ENCODE results near the gene MGP.

MGP gene

DNA sequence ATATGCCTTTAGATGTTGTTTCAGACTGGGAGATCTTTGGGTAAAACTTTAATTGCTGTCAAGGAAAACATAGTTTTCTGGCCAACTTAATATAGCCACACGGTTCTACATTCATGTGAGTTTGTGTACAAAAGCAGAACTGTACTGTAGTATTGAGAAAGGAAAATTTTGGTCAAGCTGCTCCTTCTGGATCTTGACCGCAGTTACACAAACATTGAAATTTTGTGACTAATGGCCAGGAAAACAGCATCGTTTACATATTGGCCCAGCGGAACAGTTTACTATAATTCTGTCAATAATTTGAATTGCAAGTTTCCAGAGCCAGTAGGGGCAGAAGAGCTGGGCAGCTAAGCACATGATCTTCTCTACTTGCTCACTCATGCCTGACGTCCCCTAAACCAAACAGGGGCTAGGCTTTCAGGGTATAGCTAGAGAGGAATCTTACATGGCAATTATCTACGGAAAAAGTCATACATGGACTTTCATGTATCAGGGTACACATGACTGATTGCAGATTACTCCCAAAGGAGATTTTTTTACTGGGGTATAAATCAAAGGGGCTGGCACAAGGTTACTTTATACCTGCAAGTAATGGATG is 31.0 kb downstream of the MGP start:
- no peak for DNase-seq

DNA sequence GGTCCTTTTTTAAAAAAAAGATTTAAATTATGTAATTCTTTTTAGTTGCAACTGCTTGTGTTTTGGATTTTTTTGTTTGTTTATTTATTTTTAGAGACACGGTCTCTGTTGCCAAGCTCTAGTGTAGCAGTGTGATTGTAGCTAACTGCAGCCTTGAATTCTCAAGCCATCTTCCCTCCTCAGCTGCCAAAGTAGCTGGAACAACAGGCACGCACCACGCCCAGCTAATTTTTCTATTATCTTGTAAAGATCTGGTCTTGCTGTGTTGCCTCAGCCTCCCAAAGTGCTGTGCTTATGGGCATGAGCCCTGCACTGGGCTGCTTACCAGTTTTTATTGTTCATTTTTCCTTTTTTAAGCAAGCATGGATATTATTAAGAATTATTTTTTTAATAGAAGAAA is 31.7 kb downstream of the MGP start:
- DNase-seq = no peak

DNA sequence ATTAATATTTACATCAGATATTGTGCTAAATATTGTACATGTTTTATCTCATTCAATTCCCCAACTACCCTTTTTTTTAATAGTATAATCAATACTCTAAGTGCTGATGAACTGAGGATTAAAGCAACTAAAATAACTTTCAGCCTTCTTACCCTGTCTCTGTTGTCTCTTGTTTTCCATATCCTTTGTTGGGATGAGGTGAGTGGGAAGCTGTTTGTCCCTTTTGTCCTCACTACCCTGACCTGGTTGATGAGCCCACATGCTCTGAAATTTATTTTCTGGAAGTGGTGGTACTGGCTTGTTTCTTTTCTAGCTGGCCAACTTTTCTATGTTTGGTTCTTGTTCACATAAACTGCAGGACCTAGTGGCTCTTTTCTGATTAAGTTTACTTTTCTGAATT is 32.8 kb downstream of the MGP start:
- DNase-seq = no peak

DNA sequence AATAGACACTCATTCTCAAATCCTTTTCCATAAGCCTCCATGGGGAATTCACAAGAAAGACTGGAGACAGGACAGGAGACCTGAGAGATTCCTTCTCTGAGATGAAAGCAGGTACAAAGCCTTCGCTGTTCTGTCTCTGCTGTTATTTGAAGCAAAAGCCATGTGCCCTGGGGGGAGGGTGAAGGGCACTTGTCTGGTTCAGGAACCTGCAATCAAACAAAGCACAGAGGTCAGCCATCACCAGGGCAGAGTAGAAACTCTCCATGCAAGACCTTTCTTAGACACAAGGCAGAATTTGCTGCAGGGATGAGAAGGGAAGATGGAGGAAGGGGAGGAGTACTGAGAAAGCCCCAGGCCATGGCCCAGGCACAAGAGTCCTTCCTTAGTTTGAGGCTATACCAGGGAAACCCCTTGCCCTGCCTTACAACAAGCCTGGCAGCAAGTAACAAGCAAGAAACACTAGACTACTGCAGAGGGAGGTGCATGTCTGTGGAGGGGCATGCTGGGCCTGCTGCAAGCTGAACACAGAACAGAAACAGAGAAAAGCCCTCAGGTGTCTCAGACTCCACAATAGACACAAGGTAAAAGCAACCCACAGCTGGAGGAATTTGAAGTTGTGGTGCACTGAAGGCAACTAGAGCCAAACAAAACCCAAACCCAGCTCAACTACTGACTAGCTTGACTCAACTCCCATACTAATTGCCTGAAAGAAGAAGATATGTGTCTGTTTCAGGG is 34.6 kb downstream of the MGP start:
- DNase-seq = no peak

DNA sequence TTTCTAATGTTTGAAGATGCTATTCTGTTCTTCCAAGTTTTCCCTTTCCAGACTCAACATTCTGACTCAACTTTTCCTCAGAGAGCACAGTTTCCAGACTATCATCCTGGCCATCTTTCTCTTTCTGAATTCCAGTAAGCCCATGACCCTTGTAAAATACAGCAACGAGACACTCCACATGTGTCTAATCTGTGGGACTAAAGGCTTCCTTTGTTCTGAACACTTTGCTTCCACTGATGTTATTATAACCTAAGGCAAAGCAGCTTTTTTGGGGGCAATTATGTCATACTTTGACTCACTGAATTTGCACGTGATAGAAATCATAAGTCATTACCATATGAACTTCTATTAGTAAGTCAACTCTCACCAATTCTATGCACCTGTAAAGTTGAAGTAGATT is 36.0 kb downstream of the MGP start:
- no peak for DNase-seq

DNA sequence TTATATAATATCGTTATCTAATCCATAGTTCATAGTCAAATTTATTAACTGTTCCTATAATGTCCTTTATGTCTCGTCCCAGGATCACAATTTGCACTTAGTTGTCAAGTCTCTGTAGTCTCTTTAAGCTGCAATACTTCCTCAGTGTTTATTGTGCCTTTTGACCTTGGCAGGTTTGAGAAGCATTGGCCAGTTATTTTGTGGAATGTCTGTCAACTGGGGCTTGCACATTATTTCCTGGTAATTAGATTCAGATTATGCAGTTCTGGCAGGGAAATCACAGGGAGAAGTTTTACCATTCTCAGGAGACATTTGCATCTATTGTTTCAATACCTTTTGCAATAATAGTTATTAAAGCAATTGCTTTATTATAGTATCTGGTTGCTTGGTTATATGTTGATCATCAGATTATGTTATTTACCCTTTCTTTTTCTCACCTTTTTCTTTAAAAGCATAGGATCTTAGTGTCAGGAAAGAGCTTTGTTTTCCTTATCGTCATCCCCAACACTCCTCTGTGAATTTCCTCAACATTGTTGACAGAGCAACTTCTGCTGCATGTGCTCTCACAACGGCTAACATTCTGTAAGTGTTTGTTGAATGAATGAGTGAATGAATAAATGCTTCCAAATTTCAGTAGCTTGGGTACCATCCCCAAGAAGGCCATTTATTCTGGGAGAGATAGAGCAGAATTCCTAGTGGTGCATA is 38.6 kb downstream of the MGP start:
- no peak for DNase-seq

DNA sequence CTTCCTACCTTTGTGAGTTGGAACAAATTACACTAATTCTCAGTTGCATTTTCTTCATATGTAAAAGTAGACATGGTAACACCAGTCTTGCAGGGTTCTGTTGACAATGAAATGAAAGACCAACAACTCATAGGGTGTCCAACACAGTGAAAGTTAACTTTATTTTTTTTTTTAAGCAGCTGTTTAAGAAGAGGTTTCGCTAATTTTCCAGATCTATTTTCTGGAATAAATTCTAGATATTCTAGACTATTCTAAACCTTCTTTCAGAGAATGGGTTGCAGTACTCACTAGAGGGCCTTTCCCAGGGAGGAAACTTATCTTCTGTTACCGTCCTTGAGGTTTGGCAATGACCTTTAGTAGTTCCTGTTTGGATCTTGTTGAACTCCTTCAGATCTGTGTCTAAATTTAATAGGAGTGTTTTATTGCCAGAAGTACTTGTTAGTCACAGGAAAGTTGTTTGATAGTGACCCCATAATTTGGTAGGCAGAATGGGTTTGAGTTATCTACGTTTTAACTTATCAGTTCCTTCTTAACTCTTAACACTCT is 39.5 kb downstream of the MGP start:
- no peak for DNase-seq

DNA sequence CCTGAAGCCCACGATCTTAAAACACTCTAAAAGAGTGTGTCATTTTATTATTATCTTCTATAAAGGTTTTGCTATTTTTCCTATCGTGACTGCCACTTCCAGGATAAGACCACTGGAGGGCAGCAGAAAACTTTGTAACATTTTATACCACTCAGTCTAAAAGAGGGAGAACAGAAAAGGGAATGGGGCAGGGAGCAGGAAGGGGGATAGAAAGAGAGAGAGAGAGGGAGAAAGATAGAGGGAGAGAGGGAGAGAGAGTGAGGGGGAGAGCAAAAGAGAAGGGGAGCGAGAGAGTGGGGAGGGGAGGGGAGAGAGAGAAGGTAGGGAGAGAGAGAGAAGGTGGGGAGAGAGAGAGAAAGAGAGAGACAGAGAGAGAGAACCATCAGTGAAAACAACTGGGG is 40.3 kb downstream of the MGP start:
- peak; percentile 48 for DNase-seq

DNA sequence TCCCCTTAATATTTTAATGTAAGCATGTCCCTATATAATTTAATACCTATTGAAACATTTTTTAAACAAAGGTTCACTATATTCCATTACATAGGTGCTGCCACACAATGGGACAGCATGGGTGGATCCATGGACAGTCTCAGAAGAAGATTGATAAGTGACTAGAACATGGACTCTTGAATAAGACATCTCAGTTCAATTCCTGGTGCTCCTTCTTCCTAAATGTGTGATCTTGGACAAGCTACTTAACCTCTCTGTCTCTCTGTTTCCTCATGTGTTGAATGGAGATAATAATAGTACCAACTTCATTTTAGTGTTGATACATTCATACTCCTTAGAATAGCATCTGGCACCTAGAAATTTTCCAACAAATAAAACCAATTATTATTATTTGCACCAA is 41.3 kb downstream of the MGP start:
- DNase-seq = no peak

DNA sequence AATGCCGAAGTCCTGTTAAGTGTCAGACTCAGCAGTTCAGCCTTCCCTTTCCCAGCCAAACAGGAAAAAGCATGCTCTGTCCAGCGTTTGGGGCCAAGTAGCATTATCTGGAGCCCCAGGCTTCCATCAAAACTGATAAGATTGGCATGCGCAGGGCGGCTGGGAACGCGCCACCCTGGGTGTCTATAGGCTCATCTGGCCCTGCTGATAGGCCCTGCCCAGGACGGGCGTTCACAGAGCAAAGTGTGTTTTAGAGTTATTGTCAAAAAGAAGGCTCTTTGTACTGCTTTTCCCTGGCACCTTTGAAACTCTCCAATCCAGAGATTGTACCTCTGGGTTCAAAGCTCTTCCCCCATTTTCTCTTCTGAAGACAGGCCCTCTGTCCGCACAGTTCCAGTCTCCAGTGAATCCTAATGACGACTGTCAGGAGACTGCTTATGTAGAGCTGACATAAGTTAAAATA is 42.2 kb downstream of the MGP start, which contains the start of gene ART4:
ART4 (minus strand) TSS at position 102 of the 463 bp plus-strand sequence. CDS start 413 bp downstream, outside the sequence.
- no peak for DNase-seq

DNA sequence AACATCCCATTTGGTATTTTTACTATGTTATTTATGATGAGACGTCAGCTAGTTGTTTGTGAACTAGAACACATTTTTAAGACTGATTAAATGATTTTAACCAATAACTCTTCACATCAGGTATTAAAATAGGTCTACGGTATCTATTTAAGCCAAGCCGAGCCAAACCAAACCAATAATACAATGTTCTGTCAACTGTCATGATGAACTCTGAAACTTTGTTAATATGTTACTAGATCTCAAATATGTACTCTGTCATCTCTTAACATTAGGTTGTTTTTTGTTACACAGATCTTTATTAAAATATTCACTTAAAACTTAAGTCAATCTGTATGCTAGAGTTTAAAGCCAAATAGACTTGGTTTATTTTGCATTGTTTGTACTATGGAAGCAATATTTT is 43.3 kb downstream of the MGP start:
- DNase-seq = no peak

DNA sequence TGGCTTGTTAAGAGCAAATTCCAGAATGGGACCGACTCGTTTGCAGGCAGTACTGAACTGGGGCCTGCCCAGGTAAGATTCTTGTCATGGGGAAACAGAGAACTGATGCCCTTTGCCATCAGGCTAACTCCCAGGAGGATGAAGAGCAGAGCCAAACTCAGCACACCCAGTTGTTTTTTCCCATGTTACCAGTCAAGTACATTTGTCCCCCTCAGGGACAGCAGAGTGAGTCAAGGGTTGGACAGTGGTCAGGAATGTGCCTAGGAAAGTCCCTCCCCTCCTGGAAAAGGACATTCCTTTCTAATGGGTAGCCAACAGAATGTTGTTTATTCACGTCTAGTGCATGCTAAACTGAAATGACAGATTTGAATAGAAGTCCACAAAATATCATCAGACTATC is 43.9 kb downstream of the MGP start:
- no peak for DNase-seq

DNA sequence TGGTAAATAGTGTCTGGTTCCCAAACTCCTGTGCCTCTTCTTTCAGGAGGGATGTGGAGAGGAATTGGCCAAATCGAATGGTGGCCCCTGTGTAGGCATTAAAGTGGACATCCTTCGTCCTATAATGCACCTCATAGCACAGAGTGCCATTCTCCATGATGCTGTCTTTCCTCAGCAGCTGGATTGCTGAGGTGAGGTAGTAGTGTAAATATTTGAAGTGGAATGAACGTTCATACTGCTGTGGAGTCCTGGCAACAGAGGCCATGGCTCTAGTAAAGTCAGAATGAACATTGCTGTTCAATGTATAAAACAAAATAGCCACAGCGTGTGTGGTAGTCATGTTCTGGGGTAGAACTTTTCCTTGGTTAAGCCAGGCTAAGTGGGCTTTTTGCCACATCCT is 45.0 kb downstream of the MGP start:
- no peak for DNase-seq

DNA sequence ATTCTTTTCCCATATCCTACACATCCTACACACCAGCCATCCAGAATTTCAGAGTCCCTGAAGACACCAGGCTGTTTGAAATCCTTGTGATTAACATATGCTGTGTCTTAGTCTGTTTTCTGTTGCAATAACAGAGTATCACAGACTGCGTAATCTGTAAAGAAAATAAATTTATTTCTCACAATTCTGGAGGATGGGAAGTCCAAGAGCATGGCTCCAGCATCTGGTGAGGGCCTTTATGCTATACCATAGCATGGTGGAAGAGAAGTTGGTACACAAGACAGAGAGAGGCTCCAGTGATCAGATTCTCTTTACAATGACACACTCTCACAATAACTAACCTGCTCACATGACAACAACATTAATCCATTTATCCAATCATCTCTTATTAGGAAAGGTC is 46.4 kb downstream of the MGP start:
- no peak for DNase-seq

DNA sequence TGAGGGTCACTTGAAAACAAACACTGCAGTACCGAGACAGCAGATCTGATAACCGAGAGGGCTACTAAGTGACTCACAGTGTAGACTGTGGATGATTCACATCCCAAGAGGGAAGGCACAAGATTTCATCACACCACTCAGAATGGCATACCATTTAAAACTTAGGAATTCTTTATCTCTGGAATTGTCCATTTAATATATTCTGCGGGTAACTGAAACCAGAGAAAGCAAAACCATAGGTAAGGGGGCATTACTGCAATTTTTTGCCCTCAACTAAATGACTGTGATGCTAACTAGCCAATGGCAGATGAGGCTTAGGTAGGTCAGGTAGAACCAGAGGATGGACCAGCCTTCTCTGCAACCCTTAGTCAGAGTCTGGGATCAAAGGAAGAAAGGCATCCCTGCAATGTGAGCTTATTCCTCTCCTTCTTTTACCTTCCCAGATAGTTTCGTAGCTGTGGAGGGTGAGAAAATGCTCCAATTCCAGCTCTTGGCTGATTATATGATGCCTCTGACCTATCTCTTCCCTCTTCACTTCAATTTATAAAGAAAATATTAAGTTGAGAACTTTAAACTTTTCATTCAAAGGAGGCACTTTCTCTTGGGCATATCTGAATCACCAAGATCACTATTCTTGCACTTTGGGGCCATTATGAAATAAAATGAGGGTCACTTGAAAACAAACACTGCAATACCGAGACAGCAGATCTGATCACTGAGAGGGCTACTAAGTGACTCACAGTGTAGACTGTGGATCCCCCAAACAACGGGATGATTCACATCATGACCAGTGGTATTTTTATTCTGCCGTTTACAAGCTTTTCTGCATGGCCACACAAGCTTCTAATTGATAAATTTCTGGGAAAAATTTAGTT is 49.1 kb downstream of the MGP start:
- DNase-seq = no peak

DNA sequence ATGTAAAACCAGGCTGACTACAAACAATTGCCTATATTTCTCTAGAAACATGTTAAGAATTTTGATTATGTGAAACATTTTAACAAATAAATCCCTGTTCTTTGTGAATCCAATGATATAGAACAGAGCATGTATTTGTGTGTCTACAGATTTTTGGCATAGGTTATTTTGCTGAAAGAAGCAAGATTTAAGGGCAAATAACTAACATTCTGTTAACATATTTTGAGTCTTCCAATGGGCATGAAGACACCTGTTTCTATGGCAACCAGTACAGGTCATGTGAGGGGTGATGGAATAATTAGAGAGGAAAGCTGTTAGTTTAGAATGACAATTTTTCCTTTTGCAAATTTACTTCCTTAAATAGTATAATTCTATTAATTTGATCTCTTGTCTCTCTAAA is 51.1 kb downstream of the MGP start:
- no peak for DNase-seq

DNA sequence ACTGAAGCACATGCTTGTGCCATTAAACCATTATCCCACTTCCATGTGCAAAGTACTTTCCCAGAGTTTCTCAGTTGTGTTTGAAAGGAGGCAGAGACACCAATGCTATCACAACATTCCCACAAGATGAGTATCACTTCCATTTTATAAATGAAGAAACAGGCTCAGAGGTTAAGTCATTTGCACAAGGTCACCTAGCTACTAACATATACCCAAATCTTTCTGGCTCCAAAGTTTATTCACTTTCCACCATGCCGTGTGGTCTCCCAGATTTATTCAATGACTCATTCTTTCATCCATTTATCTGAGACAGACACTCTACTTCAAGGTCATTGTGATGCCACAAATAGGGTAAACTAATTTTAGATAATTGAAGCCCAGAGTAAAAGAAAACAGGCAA is 51.7 kb downstream of the MGP start:
- no peak for DNase-seq

DNA sequence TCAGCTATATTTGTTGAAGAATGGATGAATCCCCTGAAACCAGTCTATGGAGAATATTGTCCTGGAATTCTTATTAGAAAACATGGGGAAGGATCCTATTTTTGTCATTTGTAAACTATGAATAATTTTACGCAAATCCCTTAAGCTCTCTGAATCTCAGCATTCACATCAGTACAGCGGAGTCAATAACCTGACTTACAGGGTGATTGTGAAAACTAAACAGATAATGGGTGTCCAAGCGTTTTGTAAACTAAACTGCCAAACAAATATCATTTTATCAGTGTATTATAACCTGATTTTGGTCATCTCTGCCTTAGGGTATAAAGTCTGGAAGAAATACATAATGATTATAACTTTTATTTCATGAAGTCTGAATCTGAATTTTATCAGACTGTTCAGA is 52.3 kb downstream of the MGP start:
- DNase-seq = no peak
